GM21367 (cell line): ENCODE results near the gene EEF2.
"Not testable (repeated sequence)": the region's sequence is repeated elsewhere in the genome, so short reads cannot be mapped to it uniquely, and the experiment has no call there.

Experiments
- ATAC-seq: cut with Tn5 transposase; IDR thresholded peaks from one replicate; pipeline ENCODE4 v1.9.1; 2021; ENCODE audit not compliant: unreplicated experiment

Gene EEF2

GRCh38 chr19:3970808-3971598, 14.3 kb downstream of the EEF2 start, which contains the start of gene DAPK3:
Gene DAPK3, minus strand, starts transcription at chr19:3971099. Its CDS starts 1,364 bp downstream, at chr19:3969735.
- peak; percentile 90 for ATAC-seq

- no peak for ATAC-seq
These were observed 14.9 kb downstream of the EEF2 start for GRCh38 chr19:3970313-3970807.

DNA sequence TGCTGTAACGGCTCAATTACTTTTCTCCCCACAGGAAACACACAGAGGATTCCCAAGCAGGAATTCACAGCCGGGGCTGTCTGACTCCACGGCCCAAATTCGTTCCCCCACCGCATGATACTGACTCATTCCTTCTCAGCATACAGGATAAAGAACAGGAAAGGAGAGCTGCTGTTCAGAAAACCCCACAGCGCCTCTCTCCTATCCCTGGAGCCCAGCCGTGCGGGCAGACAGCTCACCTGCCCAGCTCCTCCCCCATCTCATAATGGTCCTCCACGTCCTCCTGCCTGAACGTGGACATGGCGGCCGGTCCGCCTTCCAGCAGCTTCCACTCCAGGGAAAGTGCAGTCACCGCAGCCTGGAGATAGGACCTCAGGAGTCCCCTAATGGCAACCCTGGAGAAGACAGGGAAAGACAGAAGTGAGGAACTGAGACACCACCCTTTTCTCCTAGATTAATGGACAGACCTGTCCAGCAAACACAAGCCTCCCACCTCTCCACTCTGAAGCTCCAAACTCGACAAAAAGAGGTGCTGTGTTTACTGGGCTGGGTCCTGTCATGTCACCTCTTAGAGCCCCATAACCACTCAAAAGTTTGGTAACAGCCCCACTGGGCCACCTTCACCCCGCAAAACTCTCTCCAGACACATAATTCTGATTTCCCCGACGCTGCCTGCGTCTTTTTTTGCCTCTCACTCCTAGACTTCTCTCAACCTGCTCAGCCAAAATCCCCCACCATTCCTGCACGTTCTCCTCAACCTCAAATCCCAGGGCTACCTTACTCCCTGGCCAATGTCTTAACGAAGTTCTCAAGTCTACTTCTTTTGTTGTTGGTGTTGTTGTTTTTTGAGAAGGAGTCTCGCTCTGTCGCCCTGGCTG, 15.6 kb downstream of the EEF2 start:
- ATAC-seq: no peak

DNA sequence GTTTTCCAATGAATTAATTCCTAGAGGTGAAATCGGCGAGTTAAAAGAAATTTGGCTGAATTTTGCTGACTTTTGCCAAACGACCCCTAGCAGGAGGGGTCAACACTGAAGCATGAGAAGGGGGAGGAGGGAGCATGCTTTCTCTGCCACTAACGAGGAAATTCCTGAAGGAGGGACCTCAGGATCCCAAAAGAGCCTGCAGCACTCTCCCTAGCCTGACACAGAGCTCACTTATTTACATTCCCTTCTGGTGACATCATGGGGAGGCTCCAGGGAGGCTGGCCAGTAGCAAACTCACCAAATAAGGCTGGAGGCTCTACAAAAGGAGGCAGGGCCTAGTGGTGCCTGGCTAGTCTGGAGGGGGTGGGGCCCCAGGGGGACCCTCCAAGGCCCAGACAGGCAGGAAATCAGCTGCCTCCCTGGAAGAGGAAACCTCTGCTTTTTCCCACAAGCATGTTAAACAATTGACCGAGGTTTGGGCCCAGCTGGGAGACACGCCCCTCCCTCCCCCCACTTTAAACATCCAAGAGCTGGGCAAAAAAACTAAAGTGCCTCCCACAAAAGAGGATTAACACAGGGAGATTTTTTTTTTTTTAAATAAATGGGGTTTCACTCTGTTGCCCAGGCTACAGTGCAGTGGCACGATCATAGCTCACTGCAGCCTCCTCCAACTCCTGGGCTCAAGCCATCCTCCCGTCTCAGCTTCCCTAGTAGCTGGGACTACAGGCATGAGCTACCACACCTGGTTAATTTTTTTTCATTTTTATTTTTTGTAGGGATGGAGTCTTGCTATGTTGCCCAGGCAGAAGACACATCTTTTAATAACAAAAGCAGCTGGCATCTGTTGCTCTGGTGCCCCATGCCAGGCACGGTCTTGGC, 16.5 kb downstream of the EEF2 start:
- ATAC-seq: no peak

GRCh38 chr19:3967983-3968382, 17.3 kb downstream of the EEF2 start:
- not testable (repeated sequence) for ATAC-seq

DNA sequence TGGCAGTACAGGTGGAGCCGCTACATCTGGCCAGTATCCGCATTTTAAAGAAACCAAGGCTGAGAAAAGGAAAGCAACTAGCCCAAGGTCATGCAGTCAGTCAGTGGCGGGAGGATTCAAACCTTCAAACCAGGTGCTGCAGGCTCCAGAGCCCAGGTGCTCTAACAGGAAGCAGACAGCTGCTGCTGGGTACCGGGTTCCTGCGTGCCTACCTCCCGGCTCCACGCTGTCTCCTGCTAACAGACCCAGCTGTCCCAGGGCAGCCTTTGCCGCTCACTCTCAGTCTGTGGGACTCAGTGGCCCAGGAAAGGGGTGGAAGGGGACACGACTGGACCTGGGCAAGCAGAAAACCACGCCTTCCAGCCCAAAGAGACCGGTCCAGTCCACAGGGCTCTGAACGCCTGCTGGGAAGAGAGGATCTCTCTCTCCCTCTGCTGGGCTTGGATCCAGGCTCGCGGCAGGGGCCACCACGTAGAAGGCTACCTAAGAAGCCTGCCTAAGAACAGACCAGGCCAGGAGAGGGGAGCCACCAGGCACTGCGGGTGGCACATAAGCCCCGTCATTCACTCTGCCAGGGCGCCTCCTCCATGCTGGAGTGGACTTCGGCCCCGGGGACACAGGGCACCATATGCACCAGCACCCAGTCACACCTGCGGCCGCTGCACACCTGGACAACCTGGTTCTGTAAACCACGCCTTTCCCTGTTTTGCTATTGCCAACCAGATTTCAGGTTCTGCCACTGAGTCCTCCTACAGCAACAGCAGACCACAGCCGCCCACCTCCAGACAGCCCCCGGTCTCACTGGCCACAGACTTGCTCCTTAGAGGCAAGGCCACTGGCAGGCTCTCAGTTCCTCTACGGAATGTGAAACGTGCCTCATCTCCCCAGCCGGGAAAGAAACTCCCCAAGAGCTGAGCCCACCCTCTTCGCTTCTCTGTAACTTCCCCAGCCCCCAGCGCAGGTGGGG, 18.9 kb downstream of the EEF2 start:
- ATAC-seq: no peak

DNA sequence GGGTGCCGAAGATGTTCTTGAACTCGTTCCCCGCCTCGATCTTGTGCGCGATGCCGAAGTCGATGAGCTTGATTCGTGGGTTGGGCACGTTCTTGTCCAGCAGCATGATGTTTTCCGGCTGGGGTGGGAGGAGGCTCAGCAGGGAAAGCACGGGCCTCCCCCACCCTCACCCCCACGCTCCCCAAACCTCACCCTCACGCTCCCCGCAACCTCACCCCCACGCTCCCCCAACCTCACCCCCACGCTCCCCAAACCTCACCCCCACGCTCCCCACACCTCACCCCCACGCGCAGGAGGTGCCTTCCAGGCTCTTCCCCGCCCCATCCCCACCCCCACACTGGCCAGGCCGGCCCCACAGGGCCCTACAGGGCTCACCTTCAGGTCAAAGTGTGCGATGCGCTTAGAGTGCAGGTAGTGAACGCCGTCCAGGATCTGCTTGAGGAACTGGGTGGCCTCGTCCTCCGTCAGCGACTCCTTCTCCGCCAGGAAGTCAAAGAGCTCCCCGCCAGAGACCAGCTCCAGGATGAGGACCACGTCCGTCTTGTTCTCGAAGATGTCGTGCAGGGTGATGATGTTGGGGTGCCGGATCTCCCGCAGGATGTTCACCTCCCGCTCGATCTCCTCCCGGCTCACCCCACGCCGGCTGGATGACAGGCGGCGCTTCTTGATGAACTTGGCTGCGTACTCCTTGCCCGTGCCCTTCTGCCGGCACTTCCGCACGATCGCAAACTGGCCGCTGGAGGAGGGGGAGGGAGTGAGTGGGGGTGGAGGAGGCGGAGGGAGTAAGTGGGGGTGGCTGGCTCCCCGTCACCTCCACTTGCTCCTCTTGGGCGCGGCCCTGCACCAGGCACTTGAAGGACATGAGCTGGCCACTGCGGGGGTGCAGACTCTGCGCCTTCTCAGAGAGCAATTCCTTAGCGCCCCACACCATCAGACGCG, 20.7 kb downstream of the EEF2 start:
- no peak for ATAC-seq

DNA sequence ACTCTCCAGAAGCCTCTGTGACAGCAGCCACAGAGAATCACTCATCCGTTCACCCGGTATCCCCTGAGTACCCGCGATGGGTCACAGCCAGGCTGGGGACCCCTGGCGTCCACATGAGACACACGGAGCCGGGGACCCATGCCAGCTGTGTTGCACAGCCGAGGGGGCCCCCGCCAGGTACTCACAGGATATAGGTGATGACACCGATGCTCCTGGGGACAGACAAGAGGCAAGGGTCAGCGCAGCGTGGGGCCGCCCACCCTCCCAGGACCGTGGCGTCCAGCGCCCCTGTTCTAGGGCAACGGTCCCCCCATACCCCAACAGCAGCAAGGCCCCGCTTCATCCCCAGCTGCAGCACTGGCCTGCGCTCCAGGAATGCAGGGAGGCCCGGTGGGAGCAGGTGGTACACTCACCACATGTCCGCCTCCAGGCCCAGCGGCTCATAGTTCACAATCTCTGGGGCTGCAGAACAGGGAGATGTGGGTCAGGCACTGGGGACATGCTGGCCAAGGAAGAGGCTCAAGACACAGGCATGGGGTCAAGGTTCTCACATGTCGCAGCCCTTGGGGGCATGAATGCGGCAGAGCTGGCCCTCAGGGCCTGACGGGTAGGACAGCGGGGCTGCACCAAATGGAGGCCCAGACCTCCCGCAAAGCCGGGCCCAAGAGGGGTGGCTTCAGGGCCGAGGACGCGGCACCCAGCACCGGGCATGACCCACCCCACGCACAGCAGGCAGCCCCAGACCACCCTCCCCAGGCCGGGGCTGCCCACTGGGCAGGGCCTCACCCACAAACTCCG, 21.6 kb downstream of the EEF2 start:
- no peak for ATAC-seq

- ATAC-seq: no peak
These were observed 24.3 kb downstream of the EEF2 start for GRCh38 chr19:3961007-3961406.

GRCh38 chr19:3959766-3960131, 25.5 kb downstream of the EEF2 start:
- ATAC-seq: no peak

DNA sequence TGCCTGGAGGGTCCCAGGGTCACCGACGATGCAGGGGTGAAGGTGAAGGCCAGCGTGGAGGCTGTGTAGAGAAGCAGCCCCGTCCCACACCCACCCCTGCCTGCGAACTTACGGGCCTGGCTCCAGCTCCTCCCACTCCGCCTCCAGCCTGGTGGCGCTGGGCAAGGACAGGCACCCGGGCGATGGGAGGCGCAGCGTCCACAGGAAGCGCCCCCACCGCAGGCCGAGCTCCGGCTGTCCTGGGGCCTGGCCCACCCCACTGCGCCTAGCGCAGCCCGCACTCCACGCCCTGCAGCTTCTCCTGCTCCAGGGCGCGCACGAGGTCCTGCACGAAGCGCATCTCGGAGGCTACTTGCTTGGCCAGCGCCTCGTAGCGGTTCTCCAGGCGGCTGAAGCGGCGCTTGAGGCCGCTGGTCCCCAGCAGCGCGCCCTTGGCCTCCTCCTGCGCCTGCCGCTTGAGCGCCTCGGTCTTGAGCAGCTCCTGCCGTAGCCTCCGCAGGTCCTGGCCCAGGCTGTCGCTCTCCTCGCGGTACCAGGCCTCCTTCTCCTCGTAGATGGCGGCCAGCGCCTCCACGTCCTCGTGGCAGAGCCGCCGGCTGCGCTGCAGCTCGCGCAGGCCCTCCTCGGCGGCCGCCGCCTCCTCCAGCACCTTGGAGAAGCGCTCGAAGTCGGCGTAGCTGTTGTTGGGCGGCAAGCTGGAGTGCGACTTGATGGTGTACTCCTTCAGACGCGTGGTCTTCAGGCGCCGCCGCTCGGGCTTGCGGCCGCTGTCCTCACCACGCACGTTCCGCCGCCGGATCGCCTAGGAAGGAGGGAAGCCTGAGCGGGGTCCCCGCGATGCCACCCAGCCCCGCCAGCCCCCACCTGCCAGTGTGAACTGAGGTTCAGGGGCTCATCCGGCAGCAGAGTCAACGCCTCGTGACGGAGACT, 26.2 kb downstream of the EEF2 start:
- no peak for ATAC-seq

- ATAC-seq: no peak
These were observed 29.6 kb downstream of the EEF2 start for GRCh38 chr19:3955688-3956087.

GRCh38 chr19:3955276-3955675, 30.0 kb downstream of the EEF2 start:
- not testable (repeated sequence) for ATAC-seq

DNA sequence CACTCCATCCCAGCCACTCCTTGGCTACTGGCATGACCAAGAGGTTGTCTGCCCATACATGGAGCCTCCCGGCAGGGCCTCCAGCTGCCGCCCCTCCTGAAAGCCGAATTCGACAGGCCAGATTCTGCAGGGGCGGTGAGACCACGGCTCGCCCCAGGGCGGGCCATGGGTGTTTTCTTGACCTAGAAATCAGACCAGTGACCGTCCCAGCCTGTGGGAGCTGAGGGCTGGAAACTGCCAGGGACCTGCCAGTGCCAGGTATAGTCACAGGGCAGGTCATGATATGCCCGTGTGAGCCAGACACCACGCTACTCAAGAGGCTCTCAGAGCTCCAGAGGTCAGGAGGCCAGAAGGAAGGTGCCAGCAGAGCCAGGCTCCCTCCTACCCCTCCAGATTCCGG, 31.2 kb downstream of the EEF2 start:
- no peak for ATAC-seq

- not testable (repeated sequence) for ATAC-seq
These were observed 32.4 kb downstream of the EEF2 start for GRCh38 chr19:3952755-3953276.
